HG02571 (cell line): ENCODE measurements around the gene GIPC3.
A peak's percentile ranks its signal among the peaks of the same experiment; 100 is the strongest.
"Not testable (repeated sequence)": the region's sequence is repeated elsewhere in the genome, so short reads cannot be mapped to it uniquely, and the experiment has no call there.

Source experiments
- ATAC-seq: cut with Tn5 transposase; IDR thresholded peaks from one replicate; pipeline ENCODE4 v1.9.1; 2021; ENCODE audit warnings: mild to moderate bottlenecking, moderate library complexity; ENCODE audit not compliant: unreplicated experiment

GIPC3 gene

GRCh38 chr19:3615524-3616135, 30.4 kb downstream of the GIPC3 start:
- ATAC-seq = no peak

- ATAC-seq = no peak
Observed at GRCh38 chr19:3617463-3617862, 32.2 kb downstream of the GIPC3 start.

GRCh38 chr19:3618144-3618810, 33.0 kb downstream of the GIPC3 start:
- ATAC-seq = no peak

GRCh38 chr19:3618811-3619630, 33.7 kb downstream of the GIPC3 start:
- ATAC-seq = no peak

- ATAC-seq = no peak
Observed at GRCh38 chr19:3619631-3620012, 34.3 kb downstream of the GIPC3 start.

- ATAC-seq = no peak
Observed at GRCh38 chr19:3620145-3620816, 35.0 kb downstream of the GIPC3 start.

GRCh38 chr19:3620817-3621547, 35.7 kb downstream of the GIPC3 start:
- no peak for ATAC-seq

- ATAC-seq = no peak
Observed at GRCh38 chr19:3621689-3622088, 36.4 kb downstream of the GIPC3 start.

- no peak for ATAC-seq
Observed at GRCh38 chr19:3622224-3622623, 36.9 kb downstream of the GIPC3 start.

- no peak for ATAC-seq
Observed at GRCh38 chr19:3623716-3624115, 38.4 kb downstream of the GIPC3 start.

GRCh38 chr19:3625996-3626472, 40.8 kb downstream of the GIPC3 start:
- ATAC-seq = no peak

- peak; percentile 84 for ATAC-seq
Observed at GRCh38 chr19:3626473-3627350, 41.4 kb downstream of the GIPC3 start, which contains the start of gene CACTIN. Gene CACTIN (minus strand): TSS chr19:3626790. CDS start chr19:3626762, 28 bp downstream.

- ATAC-seq = no peak
Observed at GRCh38 chr19:3627351-3627723, 42.1 kb downstream of the GIPC3 start.

- not testable (repeated sequence) for ATAC-seq
Observed at GRCh38 chr19:3628766-3629165, 43.5 kb downstream of the GIPC3 start.

GRCh38 chr19:3631053-3631861, 46.0 kb downstream of the GIPC3 start:
- no peak for ATAC-seq

- ATAC-seq = no peak
Observed at GRCh38 chr19:3632098-3632497, 46.8 kb downstream of the GIPC3 start.

- no peak for ATAC-seq
Observed at GRCh38 chr19:3632739-3633558, 47.7 kb downstream of the GIPC3 start.

- ATAC-seq = no peak
Observed at GRCh38 chr19:3633559-3633988, 48.3 kb downstream of the GIPC3 start.
